K562 (cell line): Measurements from ENCODE around the gene COA7. TPM values are rescaled to one million over a fixed set of nuclear protein-coding genes. Genes with fewer than 3 reads are reported as not detected.

ENCODE experiments used
- ATAC-seq: fragments of 200-7000 bp; cut with Tn5 transposase; 3 replicates; pipeline ENCODE4 v1.9.1; 2020; ENCODE audit warnings: moderate library complexity
- BruUV-seq: library from RNA; stranded (reverse); fragments of 400-500 nt; replicated peaks from 2 replicates; lab custom pipeline; 2021; lab: Mats Ljungman, UMichigan
- CTCF ChIA-PET: fragments of 300-600 bp; formaldehyde crosslinking; extraction: SDS; loops from one replicate; lab custom pipeline; 2021; ENCODE audit warnings: low intra/inter-chr PET ratio; lab: Yijun Ruan, JAX
- POLR2A ChIA-PET: fragments of 300-600, 350-650 bp; sonication (Branson Sonifier 250); formaldehyde crosslinking; extraction: SDS; loops from one replicate; lab custom pipeline; 2021; ENCODE audit warnings: antibody characterized with exemption, inconsistent platforms; lab: Yijun Ruan, JAX
- DNase-seq, 4 experiments: peaks; one replicate each; pipeline versions ENCODE4 v3.0.0 to v3.0.0-alpha.2; 2011 to 2018; ENCODE audit warnings: low spot score in 3 of 4, mixed read lengths in 3 of 4; ENCODE audit errors: extremely low read depth in 1 of 4
- FAIRE-seq: peaks from 2 replicates; lab custom pipeline; 2011; peaks lifted over from hg19 to GRCh38; lab: Jason Lieb, UNC
- H2AFZ ChIP-seq: 2 replicates; pipeline ENCODE4 v1.6.0; 2011; ENCODE audit warnings: low read depth, low read length, control low read depth, inconsistent platforms
- H3K27ac ChIP-seq: fragments of 200-600 bp; 3 replicates; pipeline ENCODE4 v1.8.0; 2011; ENCODE audit warnings: low read depth, mild to moderate bottlenecking, control low read depth, inconsistent platforms, low read length, moderate library complexity, mixed read lengths; ENCODE audit errors: extremely low read depth
- H3K27me3 ChIP-seq, 2 experiments: fragments of 300-600 bp in 1 of 2; 2 replicates in 1 of 2; 3 replicates in 1 of 2; pipeline versions ENCODE4 v1.6.0 to v1.8.0; 2011; ENCODE audit warnings: inconsistent platforms in 2 of 2, low read length in 2 of 2, mild to moderate bottlenecking in 1 of 2, mixed read lengths in 1 of 2, moderate library complexity in 1 of 2; ENCODE audit not compliant: control insufficient read depth in 2 of 2, insufficient read depth in 2 of 2
- H3K36me3 ChIP-seq: fragments of 300-600 bp; 3 replicates; pipeline ENCODE4 v1.8.0; 2011; ENCODE audit warnings: mild to moderate bottlenecking, low read length, inconsistent platforms; ENCODE audit not compliant: control insufficient read depth, insufficient read depth
- H3K4me1 ChIP-seq, 2 experiments: fragments of 200-600 bp in 1 of 2; replicated peaks in 1 of 2; 2 replicates in 1 of 2; 3 replicates in 1 of 2; pipeline versions ENCODE4 v1.5.1 to v1.8.0; 2011; ENCODE audit warnings: inconsistent platforms in 2 of 2, low read length in 2 of 2, mild to moderate bottlenecking in 1 of 2, mixed read lengths in 1 of 2, moderate library complexity in 1 of 2; ENCODE audit not compliant: control insufficient read depth in 2 of 2, insufficient read depth in 2 of 2
- H3K4me2 ChIP-seq: 2 replicates; pipeline ENCODE4 v1.6.1; 2011; ENCODE audit warnings: low read length, control low read depth, inconsistent platforms, mixed read lengths; ENCODE audit not compliant: insufficient read depth
- H3K4me3 ChIP-seq: fragments of 200-600 bp; sonication (generic), shearing (Covaris generic); 2 replicates; pipeline ENCODE4 v1.5.1; 2016; ENCODE audit warnings: control low read depth, inconsistent platforms
- H3K79me2 ChIP-seq: fragments of 200-600 bp; 3 replicates; pipeline ENCODE4 v1.8.0; 2011; ENCODE audit warnings: low read length, inconsistent platforms; ENCODE audit not compliant: control insufficient read depth, insufficient read depth
- H3K9ac ChIP-seq, 2 experiments: 2 replicates each; pipeline versions ENCODE4 v1.6.0 to v1.6.1; 2011; ENCODE audit warnings: low read depth in 2 of 2, low read length in 2 of 2, control low read depth in 1 of 2, inconsistent platforms in 1 of 2, mild to moderate bottlenecking in 1 of 2, mixed read lengths in 1 of 2; ENCODE audit not compliant: insufficient read depth in 1 of 2
- H3K9me1 ChIP-seq: one replicate; pipeline ENCODE4 v1.6.0; 2011; ENCODE audit warnings: inconsistent platforms, mild to moderate bottlenecking, low read length, moderate library complexity; ENCODE audit not compliant: control insufficient read depth, insufficient read depth
- H3K9me3 ChIP-seq: replicated peaks from 2 replicates; pipeline ENCODE4 v1.5.1; 2011; ENCODE audit warnings: low read depth, low read length, inconsistent platforms; ENCODE audit not compliant: control insufficient read depth, insufficient read depth
- H4K20me1 ChIP-seq: replicated peaks from 2 replicates; pipeline ENCODE4 v1.6.1; 2011; ENCODE audit warnings: low read length, inconsistent platforms, mixed read lengths; ENCODE audit not compliant: control insufficient read depth, insufficient read depth
- ARHGAP35 ChIP-seq: fragments of 450-650 bp; IDR thresholded peaks from 2 replicates; pipeline ENCODE4 v1.6.1; 2018; ENCODE audit not compliant: partially characterized antibody
- FOSL1 ChIP-seq: fragments of 200-800 bp; sonication (Bioruptor generic); conservative IDR thresholded peaks from 2 replicates; pipeline ENCODE4 v1.6.1; 2016; ENCODE audit warnings: missing genetic modification characterization, missing compliant biosample characterization
- FOXA3 ChIP-seq, 2 experiments: fragments of 450-650 bp in 1 of 2; sonication (generic) in 1 of 2; formaldehyde crosslinking; IDR thresholded peaks in 1 of 2; conservative IDR thresholded peaks in 1 of 2; 2 replicates each; pipeline versions ENCODE4 v1.4.0 to v1.8.0; 2020 to 2022; ENCODE audit warnings: mild to moderate bottlenecking in 2 of 2, missing genetic modification reagents in 1 of 2
- HINFP ChIP-seq: fragments of 450-650 bp; conservative IDR thresholded peaks from 2 replicates; pipeline ENCODE4 v1.6.1; 2016; ENCODE audit warnings: missing genetic modification characterization, low read depth, mild to moderate bottlenecking, control low read depth, missing compliant biosample characterization
- MAFF ChIP-seq: IDR thresholded peaks from 2 replicates; pipeline ENCODE4 v1.6.1; 2012; ENCODE audit warnings: low read length, improper control_type of control experiment
- MYBL2 ChIP-seq, 2 experiments: fragments of 450-650 bp in 1 of 2; sonication (generic) in 1 of 2; formaldehyde crosslinking in 1 of 2; IDR thresholded peaks; 2 replicates each; pipeline versions ENCODE4 v1.6.1 to v1.8.1; 2017 to 2022; ENCODE audit warnings: borderline replicate concordance in 1 of 2, inconsistent platforms in 1 of 2, low read depth in 1 of 2, mild to moderate bottlenecking in 1 of 2, missing genetic modification reagents in 1 of 2, moderate library complexity in 1 of 2
- PTBP1 ChIP-seq: fragments of 200-400 bp; formaldehyde crosslinking; IDR thresholded peaks from 2 replicates; pipeline ENCODE4 v1.6.1; 2017; ENCODE audit warnings: low read depth, low read length
- RFX5 ChIP-seq: IDR thresholded peaks from 2 replicates; pipeline ENCODE4 v1.6.1; 2011; ENCODE audit warnings: low read depth, mild to moderate bottlenecking, improper control_type of control experiment, low read length
- WGBS: fragments of 100-300 bp; shearing (Covaris generic); methylation state at CpG from one replicate; pipeline ENCODE4 v1.1.6; 2016; ENCODE audit warnings: low coverage, mixed read lengths; ENCODE audit not compliant: insufficient coverage; ENCODE audit errors: missing lambda C conversion rate; 5-methylcytosine and 5-hydroxymethylcytosine counted together
- in situ Hi-C: fragments of 300-500 bp; cut with MboI; formaldehyde crosslinking; loops from 4 replicates; pipeline ENCODE4 v1.15.0; 2018; ENCODE audit warnings: inconsistent platforms, mixed read lengths
- intact Hi-C: fragments of 100-400 bp; cut with micrococcal nuclease; formaldehyde crosslinking; loops from 2 replicates; pipeline ENCODE4 v1.14.2; 2022
- polyA plus RNA-seq, 8 experiments: library from polyadenylated mRNA; depleted of rRNA in 4 of 8; stranded (reverse) in 5 of 8; unstranded in 3 of 8; fragments of >200 nt; fragmentation: Nextera tagmentation in 2 of 8; fragmentation: Illumina TruSeq in 1 of 8; extraction: Ambion mirVana in 2 of 8; extraction: Trizol in 1 of 8; gene quantifications; 2 replicates each; pipeline versions ENCODE4 v1.2.1 to v1.2.3, GENCODE V29; 2011 to 2014; ENCODE audit warnings: inconsistent platforms in 1 of 8, missing spikeins in 1 of 8
- total RNA-seq, 7 experiments: library from RNA; depleted of rRNA in 6 of 7; stranded (reverse); fragments of >200 nt in 6 of 7; fragmentation: Illumina TruSeq in 2 of 7; extraction: Trizol in 2 of 7; gene quantifications; 2 replicates each; pipeline versions ENCODE4 v1.2.1 to v1.2.3, GENCODE V29; 2011 to 2021; ENCODE audit warnings: low replicate concordance in 1 of 7

Gene COA7
- total and polyA plus RNA-seq, 9 of the 15 experiments (the other 6 are each of a cell fraction or from before 2014, with no cell fraction given), result 19.4 to 82.8 (median 51.0) TPM

GRCh38 chr1:52670604-52671003, 27.5 kb downstream of the COA7 start:
- H3K4me1 ChIP-seq, result peaks cover 0 to 16% of the 10 kb centered on the region in 2 experiments; a peak in 4 of 5 replicates
- H3K79me2 ChIP-seq, result no peaks in the 10 kb centered on the region
- CTCF ChIA-PET, result no interaction called here
- H3K4me3 ChIP-seq, result no peak overlapping the region
- intact Hi-C loops, result no loop called here
- no TSS peak for BruUV-seq
- TF ChIP-seq HINFP (tag) (no peak), FOXA3 (CRISPR knock-in tag; conservative IDR thresholded peaks at IDR 0.05 in 1 of 2, IDR thresholded peaks at IDR 0.05 in 1 of 2) (no peak), FOSL1 (tag) (no peak), MAFF (no peak), ARHGAP35 (no peak), RFX5 (no peak), MYBL2 (IDR thresholded peaks at IDR 0.05; ENCODE audit: low read depth) (no peak), MYBL2 (CRISPR knock-in tag; IDR thresholded peaks at IDR 0.05; ENCODE audit: borderline replicate concordance) (no peak), PTBP1 (no peak)
- TF ChIP-seq, all 486 proteins: peak for 0
- Histone ChIP-seq H3K36me3 (no peaks in the 10 kb centered on the region), H2AFZ (no peak overlapping the region), H3K9me3 (no peaks in the 10 kb centered on the region), H3K4me2 (no peak overlapping the region), H3K27ac (no peak overlapping the region), H4K20me1 (no peaks in the 10 kb centered on the region), H3K27me3 (no peaks in the 10 kb centered on the region), H3K9me1 (no peaks in the 10 kb centered on the region), H3K9ac (no peak overlapping the region)
- POLR2A ChIA-PET, result no interaction called here
- in situ Hi-C loops, result no loop called here
- DNase-seq (no peak), ATAC-seq (no peak), FAIRE-seq (no peak)
- WGBS, result 45% methylated on average over 2 of the region's 2 CpGs
